NCI-H748 (cell line): ENCODE measurements around the gene NOL7.

Source experiments
- DNase-seq: peaks from one replicate; lab custom pipeline; 2025; ENCODE audit not compliant: unreplicated experiment; lab: John Stamatoyannopoulos, UW

The NOL7 gene

GRCh38 chr6:13649393-13649792 is 34.3 kb downstream of the NOL7 start:
- DNase-seq: no peak

DNA sequence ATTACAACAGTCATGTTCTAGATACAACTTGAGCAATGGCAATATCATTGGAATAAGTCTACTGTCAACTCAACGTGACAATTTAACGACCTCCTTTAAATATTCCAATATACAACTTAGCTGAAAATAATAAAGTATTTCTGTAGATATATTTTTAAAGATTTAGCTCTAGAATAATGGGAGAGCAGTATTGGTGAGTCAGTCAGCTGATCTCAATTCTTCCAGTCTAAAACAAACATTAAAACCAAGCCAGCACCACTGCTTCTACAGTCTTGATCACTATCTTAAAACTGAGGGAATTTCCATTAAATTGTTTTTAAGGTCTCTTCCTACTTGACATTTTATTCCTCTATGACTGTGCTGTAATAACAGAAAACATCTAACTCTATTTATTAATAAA is 38.2 kb downstream of the NOL7 start:
- DNase-seq: no peak

DNA sequence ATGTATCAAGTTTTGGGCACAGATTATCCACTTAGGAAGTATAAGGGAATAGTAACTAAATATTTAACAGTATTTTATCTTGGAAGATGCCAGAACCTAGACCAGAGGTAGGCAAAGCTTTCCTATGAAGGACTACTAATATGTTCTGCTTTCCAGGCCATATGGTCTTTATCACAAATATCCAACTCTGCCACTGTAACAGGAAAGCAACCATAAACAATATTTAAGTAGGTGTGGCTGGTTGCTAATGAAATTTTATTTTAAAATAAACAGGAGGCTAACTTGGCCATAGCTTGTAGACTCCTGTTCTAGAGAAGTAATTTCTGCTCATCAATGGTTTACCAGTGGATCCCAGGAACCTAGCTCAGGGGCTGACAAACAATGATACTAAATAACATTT is 39.4 kb downstream of the NOL7 start:
- DNase-seq: no peak

DNA sequence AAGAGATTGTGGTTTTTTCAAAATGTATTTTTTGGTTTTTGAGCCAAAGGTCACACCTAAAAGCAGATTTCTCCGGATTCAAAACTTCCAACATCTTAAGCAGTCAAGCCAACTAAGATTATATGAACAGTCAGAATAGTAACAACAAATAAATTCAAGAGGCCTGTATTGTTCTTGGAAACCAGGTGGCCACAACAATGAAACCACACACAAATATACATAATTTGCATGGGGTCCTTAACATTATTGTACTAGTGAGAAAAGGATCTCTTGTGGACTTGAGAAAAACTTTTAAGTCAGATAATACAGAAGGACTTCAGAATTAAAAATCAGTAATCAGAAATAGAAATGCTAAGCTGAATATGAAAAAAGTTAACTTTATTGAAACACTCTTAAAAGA is 40.6 kb downstream of the NOL7 start:
- DNase-seq: no peak

DNA sequence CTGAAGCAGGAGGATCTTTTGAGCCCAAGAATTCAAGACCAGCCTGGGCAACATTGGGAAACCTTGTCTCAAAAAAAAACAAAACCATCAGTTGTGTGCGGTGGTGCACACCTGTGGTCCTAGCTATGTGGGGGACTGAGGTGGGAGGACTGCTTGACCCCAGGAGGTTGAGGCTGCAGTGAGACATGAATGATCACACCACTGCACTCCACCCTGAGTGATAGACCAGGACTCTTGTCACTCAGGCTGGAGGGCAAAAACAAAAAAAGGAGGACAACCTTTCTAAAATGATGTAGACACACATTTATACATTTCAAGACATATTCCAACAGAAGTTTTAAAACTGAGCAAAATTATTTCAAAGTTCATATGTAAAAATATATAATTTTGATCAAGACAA is 45.1 kb downstream of the NOL7 start:
- DNase-seq: no peak

DNA sequence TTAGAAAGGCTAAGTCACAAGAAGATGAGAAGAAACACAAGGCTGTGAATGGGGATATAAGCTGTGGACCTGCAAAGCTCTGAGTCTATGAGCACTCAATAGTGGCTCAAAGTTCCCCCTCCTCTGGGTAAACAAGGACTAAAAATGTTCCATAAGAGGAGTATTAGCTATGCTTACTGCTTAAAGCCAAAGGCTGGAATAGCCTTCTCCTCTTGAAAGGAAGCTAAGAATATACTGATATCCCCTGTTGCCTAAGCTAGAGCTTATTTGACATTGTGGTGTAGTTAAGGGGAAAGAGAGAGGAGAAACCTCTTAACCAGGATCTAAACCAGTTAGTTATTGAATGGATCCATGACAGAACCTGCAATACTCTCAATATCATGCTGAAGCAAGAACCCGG is 45.8 kb downstream of the NOL7 start:
- DNase-seq: no peak

GRCh38 chr6:13661647-13662046 is 46.5 kb downstream of the NOL7 start:
- no peak for DNase-seq

DNA sequence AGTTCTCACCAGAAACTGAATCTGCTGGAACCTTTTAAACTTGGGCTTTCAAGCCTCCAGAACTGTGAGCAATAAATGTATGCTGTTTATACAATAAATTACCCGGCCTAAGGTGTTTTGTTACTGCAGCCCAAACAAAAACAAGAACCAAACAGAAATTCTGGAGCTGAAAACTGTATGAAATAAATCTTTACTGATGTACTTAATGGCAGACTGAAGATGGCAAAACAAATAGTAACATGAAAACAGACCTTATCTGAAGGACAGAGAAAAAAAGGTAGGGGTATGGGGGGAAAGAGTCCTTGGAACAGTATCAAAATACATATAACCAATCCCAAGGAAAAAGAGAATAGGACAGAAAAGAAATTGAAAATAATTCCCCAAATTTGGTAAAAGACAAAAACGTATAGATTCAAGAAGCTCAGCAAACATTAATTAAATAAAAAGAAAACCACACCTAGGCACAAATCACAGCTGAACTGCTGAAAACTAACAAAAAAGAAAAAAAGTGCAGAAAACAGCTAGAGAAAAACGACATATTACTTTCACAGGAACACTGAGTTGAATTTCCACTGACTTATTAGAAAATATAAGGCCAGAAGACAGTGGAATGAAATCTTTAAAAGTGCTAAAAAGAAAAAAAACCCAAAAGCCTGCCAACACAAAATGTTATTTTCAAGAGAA is 47.7 kb downstream of the NOL7 start:
- no peak for DNase-seq

GRCh38 chr6:13663986-13664385 is 48.9 kb downstream of the NOL7 start:
- no peak for DNase-seq

- no peak for DNase-seq
Measured at GRCh38 chr6:13664703-13665352, 49.7 kb downstream of the NOL7 start.

GRCh38 chr6:13666194-13667105 is 51.3 kb downstream of the NOL7 start:
- no peak for DNase-seq

DNA sequence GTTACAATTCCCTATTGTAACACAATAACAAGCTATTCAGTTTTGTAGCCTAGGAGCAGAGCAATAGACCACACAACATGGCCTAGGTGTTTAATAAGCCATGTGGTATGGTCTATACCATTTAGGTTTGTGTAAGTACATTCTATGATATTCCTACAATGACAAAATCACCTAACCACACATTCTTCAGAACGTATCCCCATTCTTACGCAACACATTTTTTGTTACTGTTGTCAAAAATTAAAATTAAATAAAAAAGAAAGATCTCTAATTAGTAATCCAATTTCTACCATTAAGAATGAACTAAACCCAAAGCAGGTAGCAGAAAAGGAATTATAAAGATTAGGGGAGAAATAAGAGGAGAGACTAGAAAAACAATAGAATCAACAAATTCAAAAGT is 52.5 kb downstream of the NOL7 start:
- no peak for DNase-seq

DNA sequence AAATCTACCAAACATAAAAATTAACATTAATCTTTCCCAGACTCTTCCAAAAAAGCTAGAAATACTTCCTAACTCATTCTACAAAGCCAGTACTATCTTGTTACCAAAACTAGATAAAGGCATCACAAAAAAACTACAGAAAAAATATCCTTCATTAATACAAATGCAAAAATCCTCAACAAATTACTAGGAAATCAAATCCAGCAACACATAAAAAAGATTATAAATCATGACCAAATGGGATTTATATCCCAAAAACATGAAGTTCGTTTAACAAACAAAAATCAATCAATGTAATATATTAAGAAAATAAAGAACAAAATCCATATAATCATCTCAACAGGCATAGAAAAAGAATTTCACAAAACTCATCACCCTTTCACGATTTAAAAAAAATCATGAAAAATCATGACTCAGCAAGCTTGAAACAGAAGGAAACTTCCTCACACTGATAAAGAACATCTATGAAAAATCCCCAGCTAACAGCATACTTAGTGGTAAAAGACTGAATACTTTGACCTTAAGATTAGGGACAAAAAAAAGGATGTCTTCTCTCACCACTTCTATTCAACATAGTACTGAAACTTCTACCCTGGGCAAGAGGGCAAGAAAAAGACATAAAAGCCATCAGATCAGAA is 53.3 kb downstream of the NOL7 start:
- DNase-seq: no peak

DNA sequence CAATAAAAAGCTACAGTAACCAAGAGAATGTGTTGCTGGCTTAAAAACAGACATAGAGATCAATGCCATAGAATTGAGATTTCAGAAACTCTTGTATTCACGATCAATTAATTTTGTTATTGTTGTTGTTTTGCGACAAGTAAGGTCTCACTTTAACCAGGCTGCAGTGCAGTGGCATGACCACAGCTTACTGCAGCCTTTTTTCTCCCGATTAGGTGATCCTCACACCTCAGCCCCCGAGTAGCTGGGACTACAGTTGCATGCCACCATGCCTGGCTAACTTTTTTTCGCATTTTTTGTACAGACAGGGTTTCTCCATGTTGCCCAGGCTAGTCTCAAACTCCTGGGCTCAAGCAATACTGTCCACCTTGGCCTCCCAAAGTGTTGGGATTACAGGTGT is 54.3 kb downstream of the NOL7 start:
- no peak for DNase-seq
